CD4-positive, alpha-beta T cell treated with Interleukin-12 subunit alpha and Interleukin-12 subunit beta, for 1 hour (primary cell): ENCODE data around the gene TMEM14A.
"Not testable (repeated sequence)": the region's sequence is repeated elsewhere in the genome, so short reads cannot be mapped to it uniquely, and the experiment has no call there.

Experiments used
- DNase-seq: peaks from one replicate; pipeline ENCODE4 v3.0.0-alpha.2; 2020

TMEM14A gene, protein sequence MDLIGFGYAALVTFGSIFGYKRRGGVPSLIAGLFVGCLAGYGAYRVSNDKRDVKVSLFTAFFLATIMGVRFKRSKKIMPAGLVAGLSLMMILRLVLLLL

GRCh38 chr6:52670502-52671409 is at the start of gene TMEM14A:
TMEM14A (plus strand) TSS chr6:52671113; CDS start chr6:52677103, 5,990 bp downstream.
- DNase-seq: peak; percentile 91

- no peak for DNase-seq
These were observed 49.3 kb upstream of the TMEM14A start for GRCh38 chr6:52621631-52622030.

DNA sequence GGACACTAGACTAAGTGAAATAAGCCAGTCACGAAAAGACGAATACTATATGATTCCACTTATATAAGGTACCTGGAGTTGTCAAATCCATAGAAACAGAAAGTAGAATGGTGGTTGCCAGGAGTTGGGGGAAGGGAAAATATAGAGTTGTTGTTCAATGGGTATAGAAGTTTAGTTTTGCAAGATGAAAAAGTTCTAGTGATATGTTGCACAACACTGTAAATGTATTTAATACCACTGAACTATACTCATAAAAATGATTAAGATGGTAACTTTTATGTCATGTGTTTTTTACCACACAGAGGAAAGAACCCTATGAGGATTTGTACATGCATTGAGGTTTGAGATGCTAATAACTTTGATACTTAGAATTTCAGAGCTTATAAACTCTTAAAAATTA is 48.1 kb upstream of the TMEM14A start:
- DNase-seq: no peak

DNA sequence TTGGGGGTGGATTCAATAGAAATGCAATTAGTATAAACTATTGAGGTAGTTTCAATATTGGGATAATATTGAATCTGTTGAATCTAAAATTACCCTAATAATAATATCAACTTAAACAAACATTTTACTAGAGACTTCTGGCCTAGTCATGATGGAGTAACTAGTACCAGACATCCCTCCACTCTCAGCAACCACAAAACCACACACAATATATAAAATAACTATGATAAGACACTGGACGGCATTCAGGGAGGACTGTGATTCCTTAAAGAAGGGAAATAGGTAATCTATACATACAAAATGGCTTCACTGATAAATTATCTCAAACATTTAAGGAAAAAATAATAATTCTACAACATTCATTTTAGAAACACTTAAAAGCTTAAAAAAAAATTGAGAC is 38.9 kb upstream of the TMEM14A start:
- DNase-seq: no peak

GRCh38 chr6:52634211-52634610 is 36.7 kb upstream of the TMEM14A start:
- DNase-seq: no peak

DNA sequence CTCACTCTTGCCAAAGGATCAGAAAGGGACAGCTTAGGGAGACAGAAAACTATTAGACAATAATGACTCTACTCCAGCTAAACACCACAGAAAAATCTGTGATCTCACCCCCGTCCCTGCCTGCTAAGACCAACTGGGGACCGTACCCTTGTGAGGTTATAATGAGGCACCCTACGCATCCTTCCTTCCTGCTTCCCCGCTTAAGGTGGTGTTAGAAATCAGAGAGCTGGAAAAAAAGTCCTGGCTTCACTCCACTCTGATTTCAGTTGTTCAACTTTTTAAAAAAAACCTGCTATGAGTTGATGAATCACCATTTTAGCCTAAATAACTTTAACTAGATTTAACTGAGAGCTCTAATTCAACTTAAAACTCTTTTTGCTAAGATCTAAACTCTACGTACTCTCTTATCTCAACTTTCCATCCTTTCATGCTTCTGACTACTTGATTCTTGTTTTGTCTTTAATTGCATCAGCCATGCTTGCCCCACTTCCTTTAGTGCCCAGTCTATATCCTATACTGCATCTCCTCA is 35.8 kb upstream of the TMEM14A start:
- no peak for DNase-seq

- DNase-seq: no peak
These were observed 34.1 kb upstream of the TMEM14A start for GRCh38 chr6:52636830-52637229.

- DNase-seq: no peak
These were observed 31.4 kb upstream of the TMEM14A start for GRCh38 chr6:52639493-52639892.

- no peak for DNase-seq
These were observed 30.7 kb upstream of the TMEM14A start for GRCh38 chr6:52640170-52640569.

DNA sequence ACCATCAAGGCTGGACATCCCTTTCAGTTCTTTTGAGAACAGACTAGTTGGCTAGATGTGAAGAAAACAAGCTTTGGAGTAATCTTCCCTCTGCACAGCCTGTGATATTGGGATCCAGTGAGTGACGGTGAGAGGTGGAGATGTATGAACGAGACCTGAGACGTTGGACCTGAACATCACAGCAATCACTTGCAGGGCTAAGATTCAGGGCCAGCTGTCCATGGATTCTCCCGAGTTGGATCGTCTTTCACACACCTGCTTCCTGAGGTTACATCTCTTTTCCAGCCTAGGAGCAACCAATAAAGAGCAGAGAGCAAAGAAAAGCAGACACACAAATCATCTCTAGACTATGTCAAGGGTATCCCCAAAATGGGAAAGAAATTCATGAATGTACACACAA is 30.0 kb upstream of the TMEM14A start:
- DNase-seq: no peak

DNA sequence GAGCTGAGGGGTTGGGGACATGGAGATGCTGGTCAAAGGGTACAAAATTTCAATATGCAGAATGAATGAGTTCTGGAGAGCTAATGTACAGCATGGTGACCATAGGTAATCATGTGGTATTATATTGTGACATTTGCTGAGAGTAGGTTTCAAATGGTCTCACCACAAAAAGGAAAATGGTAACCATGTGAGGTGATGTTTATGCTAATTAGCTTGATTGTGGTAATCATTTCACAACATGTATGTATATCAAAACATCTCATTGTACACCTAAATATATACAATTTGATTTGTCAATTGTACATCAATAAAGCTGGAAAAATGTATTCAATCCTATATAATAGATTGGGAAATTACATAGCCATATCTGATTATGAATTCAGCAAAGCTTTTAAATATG is 29.5 kb upstream of the TMEM14A start:
- DNase-seq: no peak

- no peak for DNase-seq
These were observed 29.1 kb upstream of the TMEM14A start for GRCh38 chr6:52641826-52642225.

- no peak for DNase-seq
These were observed 28.5 kb upstream of the TMEM14A start for GRCh38 chr6:52642368-52642767.

GRCh38 chr6:52643158-52643557 is 27.8 kb upstream of the TMEM14A start:
- no peak for DNase-seq

DNA sequence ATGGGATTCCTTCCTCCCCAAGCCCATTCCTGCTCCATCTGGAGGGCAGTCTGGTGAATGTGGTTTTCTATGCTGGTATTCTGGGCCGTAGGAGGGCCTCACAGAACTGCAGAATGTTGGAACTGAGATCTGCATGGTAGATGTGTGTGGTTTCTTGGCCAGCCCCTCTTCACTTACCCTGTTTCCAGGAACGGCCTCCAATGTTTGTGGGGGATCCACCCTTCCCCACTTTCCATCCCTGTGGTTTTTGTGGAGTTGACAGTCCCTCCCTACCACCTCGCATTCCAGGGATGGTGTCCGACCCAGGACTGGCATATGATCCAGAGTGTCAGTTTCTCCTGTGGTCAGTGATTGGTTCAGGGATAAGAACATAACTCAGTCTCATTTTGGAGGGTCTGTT is 26.7 kb upstream of the TMEM14A start:
- no peak for DNase-seq

DNA sequence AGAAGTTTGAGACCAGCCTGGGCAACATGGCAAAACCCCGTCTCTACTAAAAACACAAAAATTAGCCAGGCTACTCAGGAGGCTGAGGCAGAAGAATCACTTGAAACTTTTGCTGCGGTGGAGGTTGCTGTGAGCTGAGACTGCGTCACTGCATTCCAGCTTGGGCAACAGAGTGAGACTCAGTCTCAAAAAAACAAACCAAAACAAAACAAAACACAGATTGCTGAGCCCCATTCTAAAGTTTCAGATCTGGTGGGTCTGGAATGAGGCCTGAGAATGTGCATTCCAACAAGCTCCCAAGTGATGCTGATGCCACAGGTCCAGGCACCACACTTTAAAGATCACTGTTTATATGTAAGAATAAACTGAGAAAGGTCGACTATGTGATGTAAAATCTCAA is 24.9 kb upstream of the TMEM14A start:
- DNase-seq: no peak

- no peak for DNase-seq
These were observed 23.7 kb upstream of the TMEM14A start for GRCh38 chr6:52647199-52647598.

- DNase-seq: no peak
These were observed 21.3 kb upstream of the TMEM14A start for GRCh38 chr6:52649536-52650160.

GRCh38 chr6:52650941-52651340 is 20.0 kb upstream of the TMEM14A start:
- DNase-seq: no peak

- no peak for DNase-seq
These were observed 17.8 kb upstream of the TMEM14A start for GRCh38 chr6:52653151-52653550.

DNA sequence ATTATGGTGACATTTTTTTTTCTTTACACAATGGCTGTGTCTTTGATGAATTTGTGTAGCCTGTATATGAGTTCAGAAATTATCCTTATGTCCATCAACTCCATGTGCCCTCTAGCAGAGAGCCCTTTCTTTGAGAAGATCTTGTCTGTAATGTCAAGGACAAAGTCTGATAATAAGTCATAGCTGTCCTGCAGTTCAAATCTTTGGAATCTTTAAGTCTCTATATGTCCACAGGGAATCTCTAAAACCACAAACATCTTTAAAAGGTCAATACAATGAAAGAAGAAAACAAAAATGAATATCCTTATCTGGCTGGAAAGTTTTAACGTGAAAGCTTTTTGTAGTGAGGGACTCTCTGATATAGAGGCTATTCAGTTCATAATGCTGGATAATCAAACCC is 16.9 kb upstream of the TMEM14A start:
- no peak for DNase-seq

GRCh38 chr6:52654592-52654991 is 16.3 kb upstream of the TMEM14A start:
- DNase-seq: no peak

- DNase-seq: not testable (repeated sequence)
These were observed 15.0 kb upstream of the TMEM14A start for GRCh38 chr6:52655941-52656340.

- DNase-seq: no peak
These were observed 13.0 kb upstream of the TMEM14A start for GRCh38 chr6:52657870-52658269.
